ENCODE results near the gene TPRX2.
"Not testable (repeated sequence)": the region's sequence is repeated elsewhere in the genome, so short reads cannot be mapped to it uniquely, and the experiment has no call there.

TPRX2 gene

DNA sequence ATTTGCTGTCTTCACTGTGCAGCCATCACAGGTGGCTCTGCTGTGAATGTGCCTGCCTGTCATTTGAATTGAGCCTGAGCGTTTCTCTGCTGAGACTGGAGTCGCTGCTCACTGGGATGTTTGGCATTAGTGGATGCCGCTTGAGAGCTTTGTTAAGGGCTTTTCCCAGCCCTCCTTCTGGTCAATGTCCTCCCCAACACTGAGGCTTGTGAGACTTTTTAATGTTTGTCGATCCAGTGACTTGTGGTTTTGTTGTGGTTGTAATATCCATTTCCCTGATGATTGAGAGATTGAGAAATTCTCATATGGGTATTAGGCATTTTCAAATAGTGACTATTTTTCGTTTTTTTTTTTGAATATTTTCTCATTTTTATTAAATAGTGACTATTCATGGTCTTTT, 2.6 kb downstream of the TPRX2 start:
- Histone ChIP-seq H3K9me3 (ENCODE audit: control insufficient read depth, insufficient read depth, low read length) (no peaks in the 10 kb centered on the region), H3K9ac (ENCODE audit: low read depth, low read length) (no peak overlapping the region), H3K4me3 (ENCODE audit: low read depth, low read length) (no peak overlapping the region), H3K27me3 (ENCODE audit: control insufficient read depth, insufficient read depth, low read length) (no peaks in the 10 kb centered on the region), H3K36me3 (ENCODE audit: control insufficient read depth, insufficient read depth, low read length) (no peaks in the 10 kb centered on the region), H3K4me1 (ENCODE audit: control insufficient read depth, insufficient read depth, low read length) (peaks cover 5% of the 10 kb centered on the region), H3K27ac (ENCODE audit: low read depth, low read length) (no peak overlapping the region)

- H3K9me3 ChIP-seq (ENCODE audit: control insufficient read depth, insufficient read depth, low read length), result no peaks in the 10 kb centered on the region
- no peaks in the 10 kb centered on the region for H3K36me3 ChIP-seq (ENCODE audit: control insufficient read depth, insufficient read depth, low read length)
- H3K4me1 ChIP-seq (ENCODE audit: control insufficient read depth, insufficient read depth, low read length), result peaks cover 5% of the 10 kb centered on the region
- H3K27ac ChIP-seq (ENCODE audit: low read depth, low read length), result peak overlapping the region; percentile 76
- H3K27me3 ChIP-seq (ENCODE audit: control insufficient read depth, insufficient read depth, low read length), result no peaks in the 10 kb centered on the region
- H3K4me3 ChIP-seq (ENCODE audit: low read depth, low read length), result no peak overlapping the region
- H3K9ac ChIP-seq (ENCODE audit: low read depth, low read length), result 0 out of 2 replicates have a peak overlapping the region, but pooled peaks have one; percentile 18
Measured at GRCh38 chr19:47863514-47863936, 4.5 kb downstream of the TPRX2 start.

DNA sequence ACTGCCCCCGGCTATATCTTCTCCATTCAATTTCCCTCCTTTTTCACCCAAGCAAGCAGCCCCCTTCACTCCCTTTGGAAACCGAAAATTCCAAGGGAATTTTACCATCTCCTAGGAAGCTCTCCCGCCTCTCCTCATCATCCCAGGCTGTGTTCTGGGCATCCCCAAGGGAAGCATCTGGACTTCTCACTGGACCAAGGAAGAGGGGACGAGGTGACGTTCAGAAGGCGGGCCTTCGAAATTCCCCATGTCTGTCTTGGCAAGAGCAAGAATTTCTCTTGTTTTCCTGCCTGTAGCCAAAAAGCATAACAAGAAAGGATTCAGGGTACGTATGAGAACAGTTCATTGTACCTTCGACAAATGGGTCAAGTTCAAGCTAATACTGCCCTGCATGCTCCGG, 6.1 kb downstream of the TPRX2 start:
- Histone ChIP-seq H3K4me1 (ENCODE audit: control insufficient read depth, insufficient read depth, low read length) (peaks cover 5% of the 10 kb centered on the region), H3K27ac (ENCODE audit: low read depth, low read length) (no peak overlapping the region), H3K27me3 (ENCODE audit: control insufficient read depth, insufficient read depth, low read length) (no peaks in the 10 kb centered on the region), H3K9me3 (ENCODE audit: control insufficient read depth, insufficient read depth, low read length) (no peaks in the 10 kb centered on the region), H3K4me3 (ENCODE audit: low read depth, low read length) (no peak overlapping the region), H3K9ac (ENCODE audit: low read depth, low read length) (no peak overlapping the region), H3K36me3 (ENCODE audit: control insufficient read depth, insufficient read depth, low read length) (no peaks in the 10 kb centered on the region)

DNA sequence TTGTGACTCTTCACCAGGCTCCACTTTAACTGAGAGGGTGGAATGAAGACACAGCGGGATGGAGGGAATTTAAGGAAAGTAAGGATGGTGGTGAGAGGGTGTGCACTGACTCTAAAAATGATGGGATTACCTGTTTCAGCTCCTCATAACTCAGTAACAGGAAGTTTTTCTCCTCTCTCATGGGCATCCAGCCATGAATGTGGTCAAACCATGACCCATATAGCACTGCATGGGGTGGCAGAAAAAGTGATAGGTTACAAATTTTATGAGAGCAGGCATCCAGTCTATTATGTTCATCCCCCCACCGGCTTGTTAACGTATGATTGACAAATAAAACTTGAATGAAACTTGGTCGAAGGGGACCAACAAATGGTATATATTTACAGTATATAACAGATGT, 19.9 kb downstream of the TPRX2 start:
- Histone ChIP-seq H3K27me3 (ENCODE audit: control insufficient read depth, insufficient read depth, low read length) (no peaks in the 10 kb centered on the region), H3K9ac (ENCODE audit: low read depth, low read length) (no peak overlapping the region), H3K9me3 (ENCODE audit: control insufficient read depth, insufficient read depth, low read length) (peaks cover 5% of the 10 kb centered on the region; the same call in 1 of the 2 replicates), H3K4me1 (ENCODE audit: control insufficient read depth, insufficient read depth, low read length) (no peaks in the 10 kb centered on the region), H3K4me3 (ENCODE audit: low read depth, low read length) (no peak overlapping the region), H3K27ac (ENCODE audit: low read depth, low read length) (no peak overlapping the region), H3K36me3 (ENCODE audit: control insufficient read depth, insufficient read depth, low read length) (no peaks in the 10 kb centered on the region)

DNA sequence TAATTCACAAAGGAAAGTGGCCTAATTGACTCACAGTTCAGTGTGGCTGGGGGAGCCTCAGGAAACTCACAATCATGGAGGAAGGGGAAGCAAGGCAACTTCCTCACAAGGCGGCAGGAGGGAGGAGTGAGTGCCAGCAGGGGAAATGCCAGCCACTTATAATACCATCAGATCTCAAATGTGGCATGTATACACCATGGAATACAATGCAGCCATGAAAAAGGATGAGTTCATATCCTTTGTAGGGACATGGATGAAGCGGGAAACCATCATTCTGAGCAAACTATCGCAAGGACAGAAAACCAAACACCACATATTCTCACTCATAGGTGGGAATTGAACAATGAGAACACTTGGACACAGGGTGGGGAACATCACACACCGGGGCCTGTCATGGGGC, 20.4 kb downstream of the TPRX2 start:
- H3K9me3 ChIP-seq (ENCODE audit: control insufficient read depth, insufficient read depth, low read length); H3K36me3 ChIP-seq (ENCODE audit: control insufficient read depth, insufficient read depth, low read length); H3K4me1 ChIP-seq (ENCODE audit: control insufficient read depth, insufficient read depth, low read length); H3K27me3 ChIP-seq (ENCODE audit: control insufficient read depth, insufficient read depth, low read length); H3K4me3 ChIP-seq (ENCODE audit: low read depth, low read length); H3K27ac ChIP-seq (ENCODE audit: low read depth, low read length); H3K9ac ChIP-seq (ENCODE audit: low read depth, low read length): not testable (repeated sequence)

DNA sequence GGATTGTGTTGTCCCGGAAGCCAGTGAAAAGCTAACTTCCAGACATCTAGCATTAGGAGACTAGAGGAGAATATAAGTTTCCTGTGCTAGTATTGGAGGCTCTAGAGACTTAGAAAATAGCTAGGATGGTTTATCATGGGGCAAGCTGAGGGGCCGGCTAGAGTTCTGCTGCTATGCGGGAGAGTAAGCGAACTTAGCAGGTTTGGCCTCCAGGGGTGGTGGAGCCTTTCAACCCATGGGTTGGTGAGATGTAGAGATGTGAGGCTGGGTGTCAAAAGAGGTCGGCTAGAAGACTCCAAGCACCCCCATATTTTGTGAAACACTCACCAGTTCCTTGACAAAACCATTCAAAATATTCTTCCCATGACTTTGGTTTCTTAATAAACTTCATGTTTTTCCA, 22.7 kb downstream of the TPRX2 start:
- no peak overlapping the region for H3K4me3 ChIP-seq (ENCODE audit: low read depth, low read length)
- H3K27me3 ChIP-seq (ENCODE audit: control insufficient read depth, insufficient read depth, low read length), result no peaks in the 10 kb centered on the region
- no peaks in the 10 kb centered on the region for H3K4me1 ChIP-seq (ENCODE audit: control insufficient read depth, insufficient read depth, low read length)
- H3K36me3 ChIP-seq (ENCODE audit: control insufficient read depth, insufficient read depth, low read length), result no peaks in the 10 kb centered on the region
- peaks cover 10% of the 10 kb centered on the region; the same call in 1 of the 2 replicates for H3K9me3 ChIP-seq (ENCODE audit: control insufficient read depth, insufficient read depth, low read length)
- H3K9ac ChIP-seq (ENCODE audit: low read depth, low read length), result no peak overlapping the region
- H3K27ac ChIP-seq (ENCODE audit: low read depth, low read length), result no peak overlapping the region

DNA sequence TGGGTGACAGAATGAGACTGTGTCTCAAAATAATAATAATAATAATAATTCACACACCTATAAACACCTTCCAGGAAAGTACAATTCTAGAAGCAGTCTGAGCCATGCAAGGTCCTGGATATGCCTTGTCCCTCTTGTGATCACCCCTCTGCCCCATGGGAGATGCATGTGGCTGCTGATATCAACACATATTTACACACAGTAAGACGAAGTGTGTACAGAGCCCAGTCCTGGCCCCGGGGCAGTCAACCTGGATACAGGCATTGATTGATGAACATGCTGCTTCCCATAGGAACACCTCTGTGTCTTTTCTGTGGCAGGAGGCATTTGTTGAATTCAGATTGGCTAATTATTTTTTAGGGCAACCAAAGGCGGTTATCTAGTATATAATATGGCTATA, 23.9 kb downstream of the TPRX2 start:
- H3K27me3 ChIP-seq (ENCODE audit: control insufficient read depth, insufficient read depth, low read length), result no peaks in the 10 kb centered on the region
- H3K4me3 ChIP-seq (ENCODE audit: low read depth, low read length), result no peak overlapping the region
- H3K9me3 ChIP-seq (ENCODE audit: control insufficient read depth, insufficient read depth, low read length), result peaks cover 10% of the 10 kb centered on the region
- no peak overlapping the region for H3K27ac ChIP-seq (ENCODE audit: low read depth, low read length)
- H3K9ac ChIP-seq (ENCODE audit: low read depth, low read length), result no peak overlapping the region
- no peaks in the 10 kb centered on the region for H3K4me1 ChIP-seq (ENCODE audit: control insufficient read depth, insufficient read depth, low read length)
- no peaks in the 10 kb centered on the region for H3K36me3 ChIP-seq (ENCODE audit: control insufficient read depth, insufficient read depth, low read length)

- H3K9me3 ChIP-seq (ENCODE audit: control insufficient read depth, insufficient read depth, low read length), result peaks cover 9% of the 10 kb centered on the region
- H3K9ac ChIP-seq (ENCODE audit: low read depth, low read length), result no peak overlapping the region
- no peak overlapping the region for H3K4me3 ChIP-seq (ENCODE audit: low read depth, low read length)
- no peaks in the 10 kb centered on the region for H3K36me3 ChIP-seq (ENCODE audit: control insufficient read depth, insufficient read depth, low read length)
- H3K27me3 ChIP-seq (ENCODE audit: control insufficient read depth, insufficient read depth, low read length), result no peaks in the 10 kb centered on the region
- H3K27ac ChIP-seq (ENCODE audit: low read depth, low read length), result no peak overlapping the region
- H3K4me1 ChIP-seq (ENCODE audit: control insufficient read depth, insufficient read depth, low read length), result no peaks in the 10 kb centered on the region
Measured at GRCh38 chr19:47885067-47885463, 26.0 kb downstream of the TPRX2 start.

DNA sequence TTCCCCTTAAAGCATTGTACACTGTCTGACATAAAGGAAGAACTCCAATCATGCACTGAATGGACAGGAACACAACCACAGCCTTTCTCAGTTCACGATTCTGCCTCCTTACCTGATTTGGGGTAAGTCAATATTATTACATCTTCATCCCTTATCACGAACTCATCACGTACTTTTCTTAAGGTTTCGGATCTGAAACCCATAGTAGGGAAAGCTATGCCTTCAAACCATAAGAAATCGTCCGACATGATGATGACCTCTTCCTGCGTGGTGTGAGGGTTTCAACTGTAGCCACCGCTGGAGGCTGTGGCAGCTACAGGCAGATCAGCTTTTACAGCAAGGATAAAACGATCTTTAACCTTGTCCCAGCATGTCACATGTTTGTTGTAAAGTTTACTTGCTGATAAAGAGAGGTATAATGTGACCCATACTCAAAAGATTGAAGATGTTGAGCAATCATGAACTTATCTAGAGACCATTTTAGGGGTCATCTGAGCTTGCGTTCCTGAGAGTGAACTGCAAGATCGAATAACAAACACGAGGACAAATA, 27.1 kb downstream of the TPRX2 start, which contains the start of gene SULT2A1:
Gene SULT2A1, minus strand, starts transcription at position 306 of the 550 bp plus-strand sequence. Its CDS starts 58 bp downstream, at position 248.
- no peak within 1 kb of the TSS for H3K4me3 ChIP-seq (ENCODE audit: low read depth, low read length)
- no peaks in the 10 kb centered on the region for H3K27me3 ChIP-seq (ENCODE audit: control insufficient read depth, insufficient read depth, low read length)
- peaks cover 9% of the 10 kb centered on the region for H3K9me3 ChIP-seq (ENCODE audit: control insufficient read depth, insufficient read depth, low read length)
- no peaks in the 10 kb centered on the region for H3K4me1 ChIP-seq (ENCODE audit: control insufficient read depth, insufficient read depth, low read length)
- H3K27ac ChIP-seq (ENCODE audit: low read depth, low read length), result no peak within 1 kb of the TSS
- no peaks in the 10 kb centered on the region for H3K36me3 ChIP-seq (ENCODE audit: control insufficient read depth, insufficient read depth, low read length)
- no peak within 1 kb of the TSS for H3K9ac ChIP-seq (ENCODE audit: low read depth, low read length)

DNA sequence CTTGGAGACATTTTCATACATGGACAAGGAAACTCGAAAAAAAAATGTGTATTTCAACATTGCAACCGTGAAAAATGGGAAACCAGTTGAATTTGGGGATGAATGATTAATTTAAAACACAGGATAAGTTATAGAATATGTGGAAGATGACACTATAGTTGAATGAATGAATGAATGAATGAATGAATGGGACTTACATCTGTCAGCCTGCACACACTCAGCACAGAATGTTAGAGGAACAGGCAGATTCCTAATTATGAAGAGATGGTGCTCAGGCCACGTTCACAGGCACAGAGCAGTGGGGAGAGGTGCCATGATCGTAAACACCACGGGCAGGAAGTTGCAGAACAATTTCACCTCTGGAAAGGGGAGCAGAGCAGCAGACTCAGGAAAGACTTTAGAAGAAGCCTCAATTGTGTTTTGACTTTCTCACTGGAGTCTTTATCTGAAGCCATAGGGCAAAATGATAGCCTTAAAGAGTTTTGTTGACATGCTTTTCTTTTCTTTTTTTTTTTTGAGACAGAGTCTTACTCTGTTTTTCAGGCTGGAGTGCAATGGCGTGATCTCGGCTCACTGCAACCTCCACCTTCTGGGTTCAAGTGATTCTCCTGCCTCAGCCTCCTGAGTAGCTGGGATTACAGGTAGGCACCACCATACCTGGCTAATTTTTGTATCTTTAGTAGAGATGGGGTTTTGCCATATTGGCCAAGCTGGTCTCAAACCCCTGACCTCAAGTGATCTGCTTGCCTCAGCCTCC, 32.0 kb downstream of the TPRX2 start:
- no peaks in the 10 kb centered on the region for H3K4me1 ChIP-seq (ENCODE audit: control insufficient read depth, insufficient read depth, low read length)
- peaks cover 16% of the 10 kb centered on the region for H3K9me3 ChIP-seq (ENCODE audit: control insufficient read depth, insufficient read depth, low read length)
- H3K36me3 ChIP-seq (ENCODE audit: control insufficient read depth, insufficient read depth, low read length), result no peaks in the 10 kb centered on the region
- H3K27me3 ChIP-seq (ENCODE audit: control insufficient read depth, insufficient read depth, low read length), result no peaks in the 10 kb centered on the region
- no peak overlapping the region for H3K4me3 ChIP-seq (ENCODE audit: low read depth, low read length)
- H3K9ac ChIP-seq (ENCODE audit: low read depth, low read length), result no peak overlapping the region
- H3K27ac ChIP-seq (ENCODE audit: low read depth, low read length), result no peak overlapping the region

DNA sequence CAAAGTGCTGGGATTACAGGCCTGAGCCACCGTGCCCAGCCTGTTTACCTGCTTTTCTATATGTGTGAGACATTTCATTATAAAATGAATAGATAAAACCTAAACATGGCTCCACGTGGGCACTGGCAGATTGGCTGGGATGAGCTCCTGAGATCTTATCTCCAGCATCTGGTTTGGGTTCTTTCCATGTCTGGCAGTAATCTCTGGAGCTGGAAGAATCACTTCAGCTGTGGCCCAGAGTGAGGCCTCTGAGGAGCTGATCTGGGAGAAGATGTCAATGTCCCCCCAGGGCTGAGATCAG, 32.5 kb downstream of the TPRX2 start:
- Histone ChIP-seq H3K27me3 (ENCODE audit: control insufficient read depth, insufficient read depth, low read length) (no peaks in the 10 kb centered on the region), H3K4me1 (ENCODE audit: control insufficient read depth, insufficient read depth, low read length) (no peaks in the 10 kb centered on the region), H3K36me3 (ENCODE audit: control insufficient read depth, insufficient read depth, low read length) (no peaks in the 10 kb centered on the region), H3K4me3 (ENCODE audit: low read depth, low read length) (no peak overlapping the region), H3K9ac (ENCODE audit: low read depth, low read length) (no peak overlapping the region), H3K27ac (ENCODE audit: low read depth, low read length) (no peak overlapping the region), H3K9me3 (ENCODE audit: control insufficient read depth, insufficient read depth, low read length) (peaks cover 14% of the 10 kb centered on the region)
